Activated T-cell treated with anti-CD3 and anti-CD28 coated beads, Interleukin-2, amount 50 U/mL, for 24 hours (primary cell): Measurements from ENCODE around the gene SECTM1.
"Not testable (repeated sequence)": the region's sequence is repeated elsewhere in the genome, so short reads cannot be mapped to it uniquely, and the experiment has no call there.

ENCODE experiments used
- DNase-seq: peaks from one replicate; pipeline ENCODE4 v3.0.0-alpha.2; 2020
- H3K27ac Mint-ChIP-seq: 2 replicates; pipeline ENCODE4 v1.8.0; 2020; ENCODE audit warnings: mild to moderate bottlenecking, mixed read lengths
- H3K27me3 Mint-ChIP-seq: 2 replicates; pipeline ENCODE4 v1.8.0; 2020; ENCODE audit warnings: mixed read lengths
- H3K36me3 Mint-ChIP-seq: 2 replicates; pipeline ENCODE4 v1.8.0; 2020; ENCODE audit warnings: low read depth, mixed read lengths
- H3K4me1 Mint-ChIP-seq: 2 replicates; pipeline ENCODE4 v1.8.0; 2020; ENCODE audit warnings: low read depth, mixed read lengths
- H3K4me3 Mint-ChIP-seq: 2 replicates; pipeline ENCODE4 v1.8.0; 2020; ENCODE audit warnings: mild to moderate bottlenecking, moderate library complexity, mixed read lengths
- H3K9me3 Mint-ChIP-seq: 2 replicates; pipeline ENCODE4 v1.8.0; 2020; ENCODE audit warnings: mixed read lengths

SECTM1 gene

DNA sequence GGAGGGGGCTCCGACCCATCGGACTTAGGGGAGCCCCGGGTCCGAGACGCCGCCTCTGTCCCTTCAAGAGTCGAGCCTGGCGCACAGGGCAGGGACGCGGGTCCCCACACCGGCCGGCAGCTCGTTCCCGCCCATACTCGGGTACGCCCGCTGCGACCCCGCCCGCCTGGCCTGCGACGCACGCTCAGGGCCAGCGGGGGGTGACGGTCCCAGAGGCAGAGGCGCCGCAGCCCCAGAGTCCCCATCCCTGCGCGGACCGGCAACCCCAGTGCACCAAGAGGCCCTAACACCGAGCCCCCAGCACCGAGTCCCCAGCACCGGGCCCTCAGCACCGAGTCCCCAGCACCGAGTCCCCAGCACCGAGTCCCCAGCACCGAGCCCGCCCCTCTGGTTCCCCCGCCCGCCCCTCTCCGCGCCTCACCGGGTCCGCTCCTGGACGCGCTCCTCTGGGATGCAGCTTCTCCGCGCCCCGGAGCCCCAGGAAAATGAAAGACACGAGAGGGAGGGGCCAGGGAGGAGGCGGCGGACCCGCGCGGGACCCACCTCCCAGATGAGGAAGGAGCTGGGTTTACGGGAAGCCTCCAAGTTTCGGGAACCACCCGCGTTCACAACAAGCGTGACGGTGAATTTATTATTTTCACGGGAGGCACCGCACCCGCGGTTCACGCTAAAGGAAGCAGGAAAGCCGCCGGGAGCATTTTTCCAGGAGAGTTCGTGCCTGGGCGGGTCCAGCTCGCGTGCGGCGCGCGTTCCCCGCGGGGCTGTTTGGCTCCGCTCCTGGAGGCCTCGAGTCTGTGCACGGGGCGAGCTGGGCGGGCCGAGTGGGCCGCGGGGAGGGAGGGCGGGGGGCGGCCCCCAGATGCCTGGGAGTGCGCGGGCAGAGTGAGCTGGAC, at the start of gene SECTM1:
Gene SECTM1, minus strand, starts transcription at position 488 of the 893 bp plus-strand sequence. CDS start 6,526 bp downstream, outside the sequence.
- H3K27me3 Mint-ChIP-seq: peaks cover 10% of the 10 kb centered on the region
- H3K4me1 Mint-ChIP-seq: peaks cover 33% of the 10 kb centered on the region
- DNase-seq: peak; percentile 63
- no peaks in the 10 kb centered on the region for H3K9me3 Mint-ChIP-seq
- H3K27ac Mint-ChIP-seq: peak within 1 kb of the TSS; percentile 66
- no peaks in the 10 kb centered on the region for H3K36me3 Mint-ChIP-seq
- H3K4me3 Mint-ChIP-seq: peak within 1 kb of the TSS; percentile 77

- Mint-ChIP-seq H3K4me3 (no peak overlapping the region), H3K27me3 (peaks cover 23% of the 10 kb centered on the region), H3K9me3 (no peaks in the 10 kb centered on the region), H3K27ac (no peak overlapping the region), H3K36me3 (no peaks in the 10 kb centered on the region), H3K4me1 (peaks cover 5% of the 10 kb centered on the region)
- DNase-seq: no peak
These were observed 49.3 kb upstream of the SECTM1 start for GRCh38 chr17:82382933-82383255.

- not testable (repeated sequence) for H3K27ac Mint-ChIP-seq, H3K9me3 Mint-ChIP-seq, H3K36me3 Mint-ChIP-seq, H3K4me3 Mint-ChIP-seq, H3K4me1 Mint-ChIP-seq, DNase-seq
- peaks cover 24% of the 10 kb centered on the region for H3K27me3 Mint-ChIP-seq
These were observed 48.8 kb upstream of the SECTM1 start for GRCh38 chr17:82382220-82382932.

- not testable (repeated sequence) for H3K27ac Mint-ChIP-seq, H3K9me3 Mint-ChIP-seq, H3K36me3 Mint-ChIP-seq, H3K4me1 Mint-ChIP-seq, H3K4me3 Mint-ChIP-seq, DNase-seq
- peaks cover 25% of the 10 kb centered on the region for H3K27me3 Mint-ChIP-seq
These were observed 48.1 kb upstream of the SECTM1 start for GRCh38 chr17:82381703-82382009.

GRCh38 chr17:82380860-82381702, 47.5 kb upstream of the SECTM1 start:
- no peak for DNase-seq
- Mint-ChIP-seq H3K4me3 (no peak overlapping the region), H3K36me3 (no peaks in the 10 kb centered on the region), H3K9me3 (no peaks in the 10 kb centered on the region), H3K27me3 (peaks cover 29% of the 10 kb centered on the region), H3K27ac (no peak overlapping the region), H3K4me1 (peaks cover 5% of the 10 kb centered on the region)

DNA sequence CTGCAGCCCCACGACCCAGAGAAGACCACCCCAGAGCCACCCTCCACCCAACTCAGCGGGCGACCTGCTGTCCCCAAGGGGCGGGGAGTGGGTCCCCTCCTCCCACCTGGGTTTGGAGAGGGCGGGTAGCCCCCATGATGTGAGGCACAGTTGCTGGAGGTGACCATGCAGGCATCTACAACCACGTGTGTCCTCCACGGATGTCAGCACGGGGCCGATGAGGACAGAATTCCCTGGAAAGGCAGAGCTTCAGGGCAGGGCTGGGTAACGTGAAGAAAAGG, 45.1 kb upstream of the SECTM1 start:
- Mint-ChIP-seq H3K4me1 (peaks cover 5% of the 10 kb centered on the region), H3K36me3 (no peaks in the 10 kb centered on the region), H3K4me3 (no peak overlapping the region), H3K27ac (no peak overlapping the region), H3K27me3 (peaks cover 35% of the 10 kb centered on the region), H3K9me3 (no peaks in the 10 kb centered on the region)
- no peak for DNase-seq

GRCh38 chr17:82377924-82378740, 44.6 kb upstream of the SECTM1 start:
- peaks cover 5% of the 10 kb centered on the region for H3K4me1 Mint-ChIP-seq
- no peak for DNase-seq
- no peak overlapping the region for H3K27ac Mint-ChIP-seq
- no peaks in the 10 kb centered on the region for H3K36me3 Mint-ChIP-seq
- no peak overlapping the region for H3K4me3 Mint-ChIP-seq
- peaks cover 41% of the 10 kb centered on the region for H3K27me3 Mint-ChIP-seq
- no peaks in the 10 kb centered on the region for H3K9me3 Mint-ChIP-seq

DNA sequence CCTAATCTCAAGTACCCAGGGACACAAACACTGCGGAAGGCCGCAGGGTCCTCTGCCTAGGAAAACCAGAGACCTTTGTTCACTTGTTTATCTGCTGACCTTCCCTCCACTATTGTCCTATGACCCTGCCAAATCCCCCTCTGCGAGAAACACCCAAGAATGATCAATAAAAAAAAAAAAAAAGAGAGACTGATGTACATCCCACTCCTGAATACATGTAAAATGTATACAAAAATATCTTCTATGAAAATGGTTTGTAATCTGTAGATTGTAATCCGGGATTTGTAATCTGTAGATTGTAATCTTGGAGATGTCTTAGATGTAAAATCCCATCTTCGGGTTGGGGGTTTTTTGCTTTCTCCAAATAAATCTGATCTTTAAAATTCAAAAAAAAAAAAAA, 43.7 kb upstream of the SECTM1 start:
- H3K4me3 Mint-ChIP-seq, H3K27ac Mint-ChIP-seq, H3K9me3 Mint-ChIP-seq, DNase-seq, H3K36me3 Mint-ChIP-seq: not testable (repeated sequence)
- H3K4me1 Mint-ChIP-seq: peaks cover 11% of the 10 kb centered on the region
- peaks cover 49% of the 10 kb centered on the region for H3K27me3 Mint-ChIP-seq

- no peaks in the 10 kb centered on the region for H3K36me3 Mint-ChIP-seq
- no peaks in the 10 kb centered on the region for H3K9me3 Mint-ChIP-seq
- H3K27ac Mint-ChIP-seq: no peak overlapping the region
- H3K4me1 Mint-ChIP-seq: peaks cover 11% of the 10 kb centered on the region
- peaks cover 46% of the 10 kb centered on the region for H3K27me3 Mint-ChIP-seq
- H3K4me3 Mint-ChIP-seq: no peak overlapping the region
- DNase-seq: no peak
These were observed 42.6 kb upstream of the SECTM1 start for GRCh38 chr17:82376042-82376730.

- Mint-ChIP-seq H3K4me1 (peaks cover 13% of the 10 kb centered on the region), H3K27me3 (peaks cover 48% of the 10 kb centered on the region), H3K36me3 (no peaks in the 10 kb centered on the region), H3K4me3 (no peak overlapping the region), H3K9me3 (no peaks in the 10 kb centered on the region), H3K27ac (no peak overlapping the region)
- DNase-seq: no peak
These were observed 41.9 kb upstream of the SECTM1 start for GRCh38 chr17:82375359-82376041.

DNA sequence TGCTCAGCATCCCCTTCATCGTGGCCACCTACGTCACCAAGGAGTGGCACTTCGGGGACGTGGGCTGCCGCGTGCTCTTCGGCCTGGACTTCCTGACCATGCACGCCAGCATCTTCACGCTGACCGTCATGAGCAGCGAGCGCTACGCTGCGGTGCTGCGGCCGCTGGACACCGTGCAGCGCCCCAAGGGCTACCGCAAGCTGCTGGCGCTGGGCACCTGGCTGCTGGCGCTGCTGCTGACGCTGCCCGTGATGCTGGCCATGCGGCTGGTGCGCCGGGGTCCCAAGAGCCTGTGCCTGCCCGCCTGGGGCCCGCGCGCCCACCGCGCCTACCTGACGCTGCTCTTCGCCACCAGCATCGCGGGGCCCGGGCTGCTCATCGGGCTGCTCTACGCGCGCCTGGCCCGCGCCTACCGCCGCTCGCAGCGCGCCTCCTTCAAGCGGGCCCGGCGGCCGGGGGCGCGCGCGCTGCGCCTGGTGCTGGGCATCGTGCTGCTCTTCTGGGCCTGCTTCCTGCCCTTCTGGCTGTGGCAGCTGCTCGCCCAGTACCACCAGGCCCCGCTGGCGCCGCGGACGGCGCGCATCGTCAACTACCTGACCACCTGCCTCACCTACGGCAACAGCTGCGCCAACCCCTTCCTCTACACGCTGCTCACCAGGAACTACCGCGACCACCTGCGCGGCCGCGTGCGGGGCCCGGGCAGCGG, 41.2 kb upstream of the SECTM1 start:
- Mint-ChIP-seq H3K9me3 (no peaks in the 10 kb centered on the region), H3K27ac (no peak overlapping the region), H3K27me3 (peaks cover 50% of the 10 kb centered on the region), H3K4me1 (peaks cover 16% of the 10 kb centered on the region), H3K4me3 (no peak overlapping the region), H3K36me3 (no peaks in the 10 kb centered on the region)
- DNase-seq: no peak

GRCh38 chr17:82373731-82374625, 40.4 kb upstream of the SECTM1 start:
- DNase-seq: no peak
- Mint-ChIP-seq H3K4me3 (no peak overlapping the region), H3K36me3 (no peaks in the 10 kb centered on the region), H3K4me1 (peaks cover 16% of the 10 kb centered on the region), H3K9me3 (no peaks in the 10 kb centered on the region), H3K27me3 (peaks cover 52% of the 10 kb centered on the region), H3K27ac (no peak overlapping the region)
